GM21423 (cell line): Measurements from ENCODE around the gene DGKB.

Experiments
- ATAC-seq: cut with Tn5 transposase; IDR thresholded peaks from one replicate; pipeline ENCODE4 v1.9.1; 2021; ENCODE audit warnings: mild to moderate bottlenecking, moderate library complexity; ENCODE audit not compliant: unreplicated experiment

Gene DGKB

DNA sequence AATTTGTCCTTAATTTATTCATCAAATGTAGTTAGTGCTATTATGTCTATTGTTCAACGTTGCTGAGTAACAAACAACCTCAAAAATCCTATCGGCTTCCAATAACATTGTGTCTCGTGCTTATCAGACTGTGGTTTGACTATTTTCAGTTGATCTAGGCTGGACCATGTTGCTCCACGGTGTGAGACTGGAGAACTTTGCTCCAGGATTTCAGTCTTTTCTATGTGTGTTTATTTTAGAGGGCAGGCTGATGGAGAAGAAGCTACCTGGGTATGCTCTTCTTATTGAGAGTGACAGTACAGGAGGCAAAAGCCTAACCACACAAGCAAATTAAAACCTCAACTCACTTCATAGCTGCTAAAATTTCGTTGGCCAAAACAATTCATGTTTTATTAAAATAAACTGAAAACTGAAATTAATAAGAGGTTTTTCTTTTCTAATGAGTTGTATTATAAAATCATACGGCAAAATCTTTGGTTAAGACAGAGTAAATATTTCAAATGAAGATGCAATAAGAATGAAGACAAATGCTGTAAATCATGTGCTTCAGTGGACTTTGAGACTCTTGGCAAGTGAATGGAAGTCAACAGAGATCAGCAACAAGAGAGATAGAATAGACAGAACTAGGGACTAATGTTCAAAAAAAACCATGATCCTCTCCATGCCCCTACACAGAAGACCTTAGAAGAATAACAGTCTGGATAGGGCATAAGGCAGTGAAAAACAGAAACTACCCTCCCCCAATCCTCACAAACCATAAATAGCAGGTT is 495.1 kb downstream of the DGKB start:
- ATAC-seq, result no peak

DNA sequence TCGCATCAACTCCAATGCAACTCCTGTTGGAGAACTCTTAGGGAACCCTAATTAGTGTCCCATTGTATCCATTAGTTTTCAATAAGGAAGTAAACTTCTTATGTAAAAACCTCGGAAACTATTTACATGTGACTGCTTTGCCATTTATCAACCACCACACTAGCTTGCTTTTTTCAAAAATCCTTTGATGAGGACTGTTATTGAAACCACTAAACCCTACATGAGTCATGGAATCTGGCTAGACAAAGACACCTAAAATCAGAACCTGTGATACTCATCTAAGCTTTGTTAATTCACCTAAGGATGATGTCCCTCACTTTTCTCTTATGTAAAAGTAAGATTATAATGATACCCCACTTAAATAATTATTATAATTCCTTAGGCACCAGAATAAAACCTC is 499.0 kb downstream of the DGKB start:
- no peak for ATAC-seq

- no peak for ATAC-seq
Measured at GRCh38 chr7:14400271-14400670, 502.3 kb downstream of the DGKB start.

- no peak for ATAC-seq
Measured at GRCh38 chr7:14398526-14398925, 504.0 kb downstream of the DGKB start.

GRCh38 chr7:14395860-14396259 is 506.7 kb downstream of the DGKB start:
- ATAC-seq, result no peak

DNA sequence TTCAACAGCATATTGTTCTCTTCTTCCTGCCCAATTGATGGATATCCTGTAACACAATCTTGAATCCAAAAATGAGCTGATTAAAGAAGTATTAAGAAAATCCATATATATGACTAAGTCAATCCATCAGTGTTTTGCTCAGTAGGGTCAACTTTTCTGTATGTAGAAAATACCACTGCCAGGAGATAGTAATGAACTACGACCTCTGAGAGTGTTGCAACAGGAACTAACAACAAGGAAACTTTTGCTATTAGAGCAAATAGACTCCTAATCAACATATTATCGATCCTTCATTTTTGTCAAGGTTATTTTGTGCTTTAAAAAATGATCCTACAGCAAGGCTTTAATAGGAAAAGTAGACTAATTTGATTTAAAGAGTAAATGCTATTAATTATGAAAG is 507.8 kb downstream of the DGKB start:
- no peak for ATAC-seq

GRCh38 chr7:14389595-14389994 is 513.0 kb downstream of the DGKB start:
- no peak for ATAC-seq

- no peak for ATAC-seq
Measured at GRCh38 chr7:14389181-14389591, 513.4 kb downstream of the DGKB start.

DNA sequence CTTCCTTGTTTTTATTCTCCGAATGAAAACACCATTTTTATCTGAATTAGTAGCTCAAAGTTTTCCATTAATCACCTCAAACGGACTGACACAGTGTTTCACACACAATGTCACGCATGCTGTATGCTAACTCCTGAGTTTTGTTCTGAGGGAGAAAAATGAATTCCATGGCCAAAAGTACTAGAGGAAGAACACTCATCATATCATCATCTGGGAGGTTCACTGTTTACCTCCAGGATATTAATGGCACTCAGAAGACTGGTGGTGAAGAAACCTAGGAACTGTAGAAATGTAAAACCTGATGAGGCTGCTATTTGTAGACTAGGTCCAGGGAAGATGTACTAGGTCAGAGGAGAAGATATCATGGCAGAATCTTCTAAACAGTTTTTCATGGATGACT is 517.5 kb downstream of the DGKB start:
- ATAC-seq, result no peak

DNA sequence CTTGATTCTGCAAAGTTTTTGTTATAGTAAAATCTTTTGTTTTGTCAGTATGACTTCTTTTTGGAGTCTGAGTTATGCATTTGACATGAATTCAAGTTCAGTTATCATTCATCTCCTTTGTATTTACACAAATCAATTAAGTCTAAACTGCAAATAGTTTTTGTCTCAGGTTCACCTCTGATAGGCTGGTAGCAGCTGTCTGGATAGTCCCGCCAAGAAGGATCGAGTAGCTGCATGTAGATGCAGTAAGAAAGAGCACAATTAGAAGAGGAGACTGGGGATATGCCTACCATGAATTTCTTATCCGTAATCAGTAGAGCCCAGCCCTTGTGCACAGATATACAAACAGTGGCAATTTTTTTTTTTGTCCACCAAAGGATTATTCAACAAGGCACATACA is 520.6 kb downstream of the DGKB start:
- ATAC-seq, result no peak

GRCh38 chr7:14381306-14381705 is 521.2 kb downstream of the DGKB start:
- ATAC-seq, result no peak

- no peak for ATAC-seq
Measured at GRCh38 chr7:14380881-14381280, 521.7 kb downstream of the DGKB start.

DNA sequence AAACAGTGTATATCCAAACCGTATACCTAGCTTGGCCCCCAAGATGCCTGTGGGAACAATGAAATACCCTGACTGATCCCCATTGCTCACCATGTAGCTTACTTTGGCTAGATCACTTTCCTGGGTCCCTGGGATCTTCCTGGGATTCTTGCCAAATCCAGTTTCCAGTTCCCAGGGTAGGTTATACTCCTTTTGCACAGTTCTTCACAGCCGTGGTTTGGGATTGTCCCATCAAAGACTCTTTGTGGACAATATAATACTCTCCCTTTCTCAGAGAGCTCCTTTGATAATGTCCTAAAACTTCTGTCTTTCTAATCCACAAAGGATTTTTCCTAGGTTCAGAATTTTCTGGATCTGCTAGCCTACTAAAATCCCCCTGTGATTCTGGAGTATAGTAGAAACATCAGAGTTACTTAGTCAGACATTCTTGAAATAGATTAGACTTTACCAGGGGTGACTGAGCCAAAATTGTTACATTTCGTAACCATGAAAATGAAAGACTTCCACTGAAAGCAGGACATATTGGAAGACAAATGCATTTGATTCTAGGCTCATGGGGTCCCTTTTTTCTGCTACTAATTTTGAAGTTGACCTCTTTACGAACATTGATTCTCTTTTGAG is 524.8 kb downstream of the DGKB start:
- no peak for ATAC-seq

DNA sequence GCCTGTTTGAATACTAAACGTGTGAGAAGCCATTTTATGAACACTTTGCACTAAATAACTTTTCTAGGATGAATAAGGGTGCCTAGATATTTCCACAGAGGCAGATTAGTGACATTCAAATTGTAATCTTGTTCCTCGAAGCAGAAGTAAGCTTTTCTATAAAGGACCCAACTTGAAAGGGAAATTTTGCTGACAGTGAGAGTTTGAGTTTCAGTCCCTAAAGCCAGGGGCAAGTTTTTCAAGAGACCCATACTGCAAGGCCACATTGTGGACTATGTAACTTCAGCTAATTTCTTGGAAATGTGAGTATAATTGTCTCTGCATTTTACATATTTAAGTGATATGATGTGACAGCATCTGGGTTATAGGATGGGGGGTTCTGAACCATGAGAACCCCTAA is 525.8 kb downstream of the DGKB start:
- ATAC-seq, result no peak

- no peak for ATAC-seq
Measured at GRCh38 chr7:14375998-14376397, 526.6 kb downstream of the DGKB start.

- ATAC-seq, result no peak
Measured at GRCh38 chr7:14374336-14374735, 528.2 kb downstream of the DGKB start.

GRCh38 chr7:14368285-14368684 is 534.3 kb downstream of the DGKB start:
- no peak for ATAC-seq

- ATAC-seq, result no peak
Measured at GRCh38 chr7:14351167-14351566, 551.4 kb downstream of the DGKB start.

DNA sequence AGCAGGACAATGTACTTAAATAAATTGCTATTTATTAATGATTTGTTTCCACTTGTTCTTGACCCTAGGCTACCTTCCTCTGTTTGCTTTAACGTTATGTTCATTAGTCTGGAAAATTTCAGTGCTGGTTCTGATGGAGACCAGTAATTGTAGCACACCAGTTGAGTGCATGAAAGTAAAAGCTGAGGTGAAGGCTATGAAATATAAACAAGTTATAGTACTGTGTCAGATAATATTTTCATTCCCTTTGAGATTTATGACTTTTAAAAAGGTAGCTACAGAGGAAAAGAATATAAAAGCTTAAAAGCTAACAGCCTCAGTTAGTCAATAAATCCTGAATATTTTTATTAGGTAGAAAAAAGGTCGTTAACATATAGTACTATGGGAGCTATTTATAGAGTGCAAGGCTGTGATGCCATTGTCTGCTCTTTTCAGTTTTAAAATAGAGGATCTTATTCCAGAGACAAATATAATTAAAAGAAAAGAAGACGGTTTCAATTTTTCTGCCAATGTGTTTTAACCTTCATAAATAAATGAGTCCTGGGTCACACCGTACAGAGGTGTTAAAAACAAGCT is 561.3 kb downstream of the DGKB start:
- no peak for ATAC-seq

DNA sequence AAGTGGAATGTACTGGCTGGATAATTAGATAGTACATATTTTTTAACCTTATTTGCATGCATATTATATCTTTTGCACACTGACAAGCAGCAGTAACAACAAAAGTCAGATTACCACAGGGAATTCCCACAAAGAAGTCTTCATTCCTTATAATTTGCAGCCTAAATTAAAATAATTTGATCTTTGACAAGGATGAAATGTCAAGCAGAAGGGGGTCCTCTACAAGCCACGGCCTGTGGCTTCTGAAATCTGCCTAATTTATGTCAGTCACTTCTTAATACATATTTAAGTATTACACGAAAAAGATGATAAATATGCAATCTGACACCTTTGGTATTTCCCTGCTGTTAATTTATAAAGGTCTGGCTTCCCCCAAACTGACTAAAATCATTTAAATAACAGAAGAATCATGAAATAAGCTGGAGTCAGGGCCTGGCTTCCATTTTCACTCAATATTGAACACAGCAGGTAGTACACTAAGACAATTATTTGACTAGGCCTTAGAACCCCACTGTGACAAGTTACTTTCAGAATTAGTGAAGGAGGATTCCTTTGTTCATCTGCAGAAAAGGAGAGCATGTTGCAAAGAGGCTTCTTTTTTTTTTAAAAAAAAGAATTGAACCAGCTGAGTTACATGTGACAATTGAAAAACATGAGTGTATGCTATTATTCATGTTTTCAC is 562.0 kb downstream of the DGKB start:
- no peak for ATAC-seq

GRCh38 chr7:14339861-14340260 is 562.7 kb downstream of the DGKB start:
- ATAC-seq, result no peak

GRCh38 chr7:14336256-14336655 is 566.3 kb downstream of the DGKB start:
- ATAC-seq, result no peak
